ENCODE data around the gene KIRREL3.

The KIRREL3 gene

DNA sequence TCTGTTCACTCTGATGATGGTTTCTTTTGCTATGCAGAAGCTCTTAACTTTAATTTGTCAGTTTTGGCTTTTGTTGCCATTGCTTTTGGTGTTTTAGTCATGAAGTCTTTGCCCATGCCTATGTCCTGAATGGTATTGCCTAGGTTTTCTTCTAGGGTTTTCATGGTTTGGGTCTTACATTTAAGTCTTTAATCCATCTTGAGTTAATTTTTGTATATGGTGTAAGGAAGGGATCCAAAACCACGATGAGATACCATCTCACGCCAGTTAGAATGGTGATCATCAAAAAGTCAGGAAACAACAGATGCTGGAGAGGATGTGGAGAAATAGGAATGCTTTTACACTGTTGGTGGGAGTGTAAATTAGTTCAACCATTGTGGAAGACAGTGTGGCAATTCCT, 48.0 kb downstream of the KIRREL3 start:
- DNase-seq (ENCODE audit: low read depth): peak; percentile 62

DNA sequence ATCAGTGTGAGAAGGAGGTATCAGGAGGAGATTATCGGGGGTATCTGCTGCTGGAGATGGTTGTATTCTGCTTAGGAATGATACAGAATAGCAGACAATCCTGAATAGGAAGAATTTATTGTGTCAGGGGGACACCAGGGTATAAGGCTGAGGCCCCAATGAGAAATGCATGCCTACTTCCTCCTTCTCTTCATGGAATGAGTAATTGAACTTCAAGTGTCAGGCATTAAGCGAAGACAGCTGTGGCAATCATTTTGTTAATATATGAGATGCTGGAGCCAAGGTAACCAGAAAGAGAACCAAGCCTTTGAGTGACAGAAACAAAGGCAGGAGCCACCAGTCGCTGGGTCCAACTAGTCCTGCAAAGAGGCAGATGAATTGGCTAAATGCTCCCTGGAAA, 49.1 kb downstream of the KIRREL3 start:
- no peak for DNase-seq (ENCODE audit: low read depth)

DNA sequence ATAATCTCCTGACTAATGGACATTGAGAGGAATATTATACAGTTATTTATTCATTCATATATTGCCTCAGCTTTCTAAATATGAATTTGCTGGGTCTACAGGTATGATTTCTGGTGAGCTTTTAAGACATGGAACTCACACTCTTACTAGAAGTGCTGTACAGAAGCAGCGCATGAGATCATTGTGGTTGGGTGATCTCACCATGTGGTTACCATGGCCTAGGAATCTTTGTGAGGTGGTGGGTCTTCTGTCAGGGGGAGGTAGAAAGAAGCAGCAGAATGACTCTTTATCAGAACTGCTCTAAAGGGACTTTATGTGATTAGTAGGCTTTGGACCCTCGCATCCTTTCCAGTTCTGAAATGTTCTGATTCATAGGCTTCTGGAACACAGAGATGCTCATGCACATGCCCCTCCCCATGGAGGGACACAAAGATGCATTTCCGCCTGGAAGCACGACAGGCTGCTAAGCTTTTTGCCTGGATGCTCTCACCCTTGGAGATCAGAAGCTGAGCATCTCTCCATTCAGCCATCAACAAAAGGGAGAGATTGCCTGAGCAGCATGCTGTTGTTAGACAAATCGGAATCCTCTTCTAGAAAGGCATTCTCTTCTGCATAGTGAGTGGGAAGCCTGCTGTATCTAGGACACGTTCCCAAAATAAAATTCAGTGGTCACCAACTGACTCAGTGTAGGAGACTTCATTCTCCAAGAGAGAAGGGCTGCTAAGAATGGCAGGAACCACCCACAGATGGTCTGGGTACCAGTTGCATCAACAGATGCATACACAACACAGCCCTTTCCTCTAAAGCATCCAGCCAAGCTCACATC, 51.3 kb downstream of the KIRREL3 start:
- peak; percentile 75 for DNase-seq (ENCODE audit: low read depth)

DNA sequence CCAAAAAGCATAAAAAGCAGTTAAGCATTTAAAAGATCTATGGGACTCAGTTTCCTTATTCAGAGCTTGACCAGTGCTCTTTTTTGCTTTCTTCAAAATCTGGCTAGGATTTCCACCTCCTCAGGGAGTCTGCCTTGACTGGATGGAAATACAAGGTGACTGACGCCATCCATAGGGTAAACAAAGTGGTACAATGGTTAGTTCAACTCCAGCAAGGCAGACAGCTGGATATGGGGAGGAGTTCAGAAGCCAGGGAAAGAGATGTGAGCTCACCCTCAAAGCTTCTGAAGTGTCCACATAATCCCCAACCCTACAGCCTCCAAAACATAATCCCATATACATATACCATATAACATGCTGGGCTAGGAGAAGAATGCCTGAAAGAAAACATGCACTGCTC, 52.0 kb downstream of the KIRREL3 start:
- no peak for DNase-seq (ENCODE audit: low read depth)

DNA sequence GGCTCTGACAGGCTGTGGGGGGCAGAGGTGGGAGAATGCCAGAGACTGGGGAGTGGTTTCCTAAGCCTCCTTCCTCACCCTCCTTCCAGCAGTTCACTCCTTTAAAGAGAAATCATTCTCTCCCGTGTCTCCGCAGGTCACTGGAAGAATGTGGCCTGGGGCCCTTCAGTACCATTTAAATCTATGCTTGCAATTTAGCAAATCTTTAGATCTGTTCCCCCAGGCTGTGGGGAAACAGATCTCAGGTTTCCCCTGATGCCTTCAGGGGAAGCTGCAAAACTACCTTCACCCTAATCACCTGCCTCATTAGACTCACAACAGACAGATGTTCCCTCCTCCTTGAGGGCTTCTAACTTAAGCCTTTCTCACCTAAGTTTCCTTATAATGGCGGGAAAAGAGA, 55.3 kb downstream of the KIRREL3 start:
- no peak for DNase-seq (ENCODE audit: low read depth)

DNA sequence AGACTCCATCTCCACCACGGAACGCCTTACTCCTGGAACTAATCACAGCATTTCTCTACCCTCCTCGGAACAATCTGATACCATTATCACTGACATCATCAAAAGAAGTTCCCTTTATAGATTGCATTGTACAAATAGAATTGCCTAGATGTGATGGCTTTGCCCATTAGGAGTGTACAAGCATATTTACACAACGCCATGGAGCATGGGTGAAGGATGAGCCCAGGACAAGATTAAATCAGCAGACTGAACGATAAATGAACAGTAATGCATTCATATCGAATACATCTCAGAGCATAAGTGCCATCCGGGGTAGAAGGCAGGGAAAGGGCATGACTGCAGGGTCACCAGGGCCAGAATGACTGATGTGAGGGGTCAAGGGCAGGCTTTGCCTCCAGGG, 57.3 kb downstream of the KIRREL3 start:
- no peak for DNase-seq (ENCODE audit: low read depth)

DNA sequence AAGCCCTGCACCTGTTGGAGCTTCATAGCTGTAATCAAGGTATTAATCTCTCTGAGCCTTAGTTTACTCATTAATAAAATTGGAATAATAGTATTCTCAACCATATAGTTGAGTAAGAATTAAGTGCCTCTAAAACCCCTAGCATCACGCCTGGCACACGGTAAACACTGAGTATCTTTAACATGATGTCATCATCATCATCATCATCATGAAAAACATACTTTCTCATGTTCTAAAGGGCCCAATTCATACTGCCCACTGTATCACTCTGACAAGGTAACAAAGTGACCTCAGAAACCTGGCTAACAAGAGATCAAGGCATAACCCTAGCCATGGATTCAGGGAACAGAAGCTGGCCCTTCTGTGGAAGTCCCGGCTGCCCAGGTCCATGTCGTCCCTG, 58.4 kb downstream of the KIRREL3 start:
- DNase-seq (ENCODE audit: low read depth): no peak

DNA sequence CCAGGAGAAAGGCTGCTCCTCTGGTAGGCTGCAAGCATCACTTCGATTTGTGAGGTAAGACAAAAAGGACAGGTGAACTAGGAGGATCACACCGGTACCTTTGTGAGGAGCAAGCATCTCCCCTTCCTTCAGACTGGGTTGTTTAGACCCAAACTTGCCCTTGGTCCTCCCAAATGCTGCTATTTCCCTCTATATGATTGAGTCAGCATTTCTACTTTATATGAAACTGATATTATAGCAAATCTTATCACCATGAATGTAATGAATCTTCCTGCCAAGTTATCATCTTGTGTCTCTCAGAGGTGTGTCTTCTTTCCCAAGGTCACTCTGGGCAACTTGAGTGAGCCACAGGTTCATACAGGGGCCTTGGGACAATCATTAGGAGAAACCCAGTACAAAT, 61.0 kb downstream of the KIRREL3 start:
- DNase-seq (ENCODE audit: low read depth): no peak

DNA sequence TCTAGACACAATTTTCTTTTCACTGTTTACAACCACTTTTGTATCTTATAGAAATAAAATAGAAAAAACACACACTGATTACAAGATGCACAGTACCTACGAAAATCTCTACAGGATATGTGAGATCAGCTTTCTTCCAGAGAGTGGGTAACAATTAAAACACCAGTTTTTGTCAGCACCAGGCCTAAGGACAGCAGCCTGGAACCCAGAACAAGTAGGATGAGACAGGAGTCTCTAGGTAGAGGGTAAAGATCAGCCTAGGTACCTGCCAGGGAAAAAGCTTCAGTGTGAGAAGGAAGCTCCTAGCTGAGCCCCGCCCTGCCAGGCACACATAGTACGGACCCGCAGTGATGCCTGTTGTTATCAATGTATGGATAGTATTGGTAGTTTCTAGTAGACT, 61.9 kb downstream of the KIRREL3 start:
- no peak for DNase-seq (ENCODE audit: low read depth)

DNA sequence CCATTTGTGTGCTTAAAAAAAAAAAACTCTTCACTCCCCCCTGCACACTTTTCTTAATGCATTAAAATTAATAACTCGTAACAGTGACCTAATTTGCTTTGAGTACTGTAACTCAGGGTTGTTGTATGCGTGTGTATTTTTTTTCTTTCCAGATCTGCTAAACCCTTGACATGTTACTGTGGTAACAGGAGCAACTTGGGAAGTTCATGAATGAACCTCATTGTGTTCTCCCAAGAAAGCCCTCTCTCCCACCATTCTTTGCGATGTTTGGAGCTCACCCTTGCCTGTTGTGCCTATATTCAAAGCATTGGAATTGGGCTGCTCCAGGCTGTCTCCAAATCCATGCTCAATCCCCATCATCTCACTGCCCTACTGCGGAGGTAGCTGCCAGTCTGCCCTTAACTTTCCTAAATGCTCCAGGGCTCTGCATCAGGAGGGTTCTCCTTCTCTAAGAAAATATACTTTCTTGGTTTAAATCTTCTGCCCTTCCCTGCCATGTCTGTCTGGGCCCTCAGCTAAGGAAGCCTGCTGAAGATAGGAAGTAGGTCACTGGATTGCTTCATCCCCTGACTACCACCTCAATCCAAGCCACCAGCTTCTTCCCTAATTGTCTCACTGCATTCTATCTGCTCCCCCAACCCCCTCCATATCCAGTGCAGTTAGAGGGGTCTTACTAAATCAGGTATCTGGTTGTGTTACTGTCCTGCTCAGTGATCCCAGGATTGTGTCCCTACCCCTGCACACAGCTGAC, 70.3 kb downstream of the KIRREL3 start:
- DNase-seq (ENCODE audit: low read depth): peak; percentile 20

DNA sequence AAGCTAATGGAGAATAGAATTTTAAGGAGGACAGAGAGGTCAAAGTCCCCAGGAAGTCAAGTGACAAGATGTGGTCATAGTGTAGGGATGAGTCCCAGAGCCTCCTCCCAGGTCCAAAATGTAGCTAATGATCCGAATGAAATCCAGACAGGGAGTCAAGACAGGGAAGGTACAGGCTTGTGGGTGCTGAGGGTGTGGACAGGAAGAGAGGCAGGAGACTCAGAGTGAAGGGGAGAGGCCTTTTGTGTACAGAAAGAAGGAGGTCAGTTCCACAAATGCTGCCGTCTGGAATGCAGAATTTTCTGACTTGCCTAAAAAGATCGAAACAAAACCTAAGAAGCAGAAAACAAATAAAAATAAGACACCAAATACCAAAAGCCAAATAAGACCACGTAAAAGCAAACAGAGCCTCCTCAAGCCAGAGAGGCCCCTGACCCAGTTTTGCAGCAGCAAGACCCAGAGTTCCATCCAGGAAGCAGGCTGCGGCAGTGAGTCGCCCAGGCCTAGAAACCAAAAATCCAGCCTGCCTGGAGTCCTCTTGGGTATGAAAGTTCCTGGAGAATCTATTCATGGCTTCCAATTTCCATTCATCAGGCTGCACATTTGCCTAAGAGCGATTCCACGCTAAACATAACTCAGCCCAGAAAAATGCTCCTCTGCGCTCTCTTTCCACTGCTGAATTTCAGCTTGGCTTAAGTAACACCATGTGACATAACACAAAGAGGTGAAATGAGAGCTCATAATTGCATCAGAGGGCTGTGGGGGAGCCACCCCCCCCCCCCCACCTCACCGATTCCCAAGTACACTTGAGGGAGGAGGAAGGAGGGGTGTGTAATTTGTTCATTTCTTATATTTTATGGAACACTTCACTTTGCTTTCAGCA, 71.2 kb downstream of the KIRREL3 start:
- DNase-seq (ENCODE audit: low read depth): peak; percentile 76

DNA sequence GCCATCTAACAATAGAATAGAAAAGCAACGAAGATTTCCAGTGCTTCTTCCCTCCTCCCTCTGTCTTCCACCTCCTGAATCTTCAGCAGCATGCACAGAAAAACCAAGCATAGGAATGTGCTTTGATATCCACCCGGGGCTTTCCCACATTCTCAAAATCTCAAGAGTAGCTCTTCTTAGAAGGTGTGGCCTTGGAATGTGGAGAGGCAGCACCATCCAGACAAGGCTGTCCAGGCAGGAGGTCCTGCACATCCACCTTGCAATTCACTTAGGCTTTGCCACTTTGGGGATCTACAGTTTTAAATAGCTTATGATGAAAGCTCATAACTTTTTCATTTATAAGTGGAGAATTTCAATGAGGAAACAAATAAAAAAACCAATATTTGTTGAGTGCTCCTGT, 72.9 kb downstream of the KIRREL3 start:
- peak; percentile 32 for DNase-seq (ENCODE audit: low read depth)

DNA sequence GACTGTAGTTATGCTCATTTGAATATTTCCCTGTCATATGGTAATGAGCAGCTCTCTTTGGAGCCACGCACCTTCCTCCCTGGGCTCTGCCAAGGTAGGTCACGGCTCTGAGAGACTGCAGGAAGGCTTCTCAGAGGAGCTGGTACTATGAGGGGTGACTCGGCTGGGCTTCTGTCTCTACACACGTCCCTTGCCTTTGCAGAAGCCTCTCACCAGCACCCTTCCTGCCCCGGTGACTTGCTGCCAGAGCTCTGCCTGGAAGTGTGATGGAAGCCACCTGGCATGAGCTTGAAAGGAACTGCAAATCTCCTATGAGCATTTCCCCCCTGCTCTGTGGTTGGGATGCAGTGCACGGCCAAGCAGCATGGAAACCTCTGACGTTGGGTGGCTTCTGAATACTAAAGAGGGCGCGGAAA, 74.2 kb downstream of the KIRREL3 start:
- no peak for DNase-seq (ENCODE audit: low read depth)

DNA sequence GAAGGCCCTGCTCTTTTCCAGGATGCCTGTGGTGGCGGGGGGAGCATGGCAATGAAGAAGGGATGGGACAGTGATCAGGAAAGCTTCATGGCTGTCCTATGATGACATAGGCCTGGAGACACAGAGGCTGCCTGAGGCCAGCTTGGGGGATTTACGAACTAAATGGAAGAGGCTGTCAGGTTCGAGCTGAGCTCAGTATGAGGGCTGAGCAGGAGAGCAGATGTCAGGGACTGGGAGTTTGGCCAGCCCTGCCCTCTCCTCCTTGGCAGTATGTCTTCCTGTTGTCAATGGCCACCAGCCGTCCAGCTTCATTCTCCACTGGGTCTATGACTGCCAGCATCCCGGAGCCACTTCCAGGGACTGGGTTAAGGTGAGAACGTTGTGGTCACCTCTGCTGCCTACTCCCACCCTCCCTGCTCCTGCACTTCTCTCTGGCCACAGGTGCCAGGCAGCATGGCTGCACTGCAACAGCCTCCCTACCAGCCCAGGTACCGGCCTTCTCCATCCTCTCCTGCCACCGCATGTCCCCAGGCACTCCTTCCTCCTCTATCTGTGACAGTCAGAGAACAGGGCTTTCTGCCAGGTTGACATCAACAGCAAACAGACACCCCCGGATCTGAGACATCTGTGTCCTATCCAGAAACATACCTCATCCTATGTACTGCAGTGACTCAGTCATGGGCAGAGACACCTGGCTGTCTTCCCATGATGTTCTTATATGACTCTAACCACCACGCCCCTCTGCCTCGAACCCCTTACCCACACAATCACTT, 75.1 kb downstream of the KIRREL3 start:
- peak; percentile 36 for DNase-seq (ENCODE audit: low read depth)

DNA sequence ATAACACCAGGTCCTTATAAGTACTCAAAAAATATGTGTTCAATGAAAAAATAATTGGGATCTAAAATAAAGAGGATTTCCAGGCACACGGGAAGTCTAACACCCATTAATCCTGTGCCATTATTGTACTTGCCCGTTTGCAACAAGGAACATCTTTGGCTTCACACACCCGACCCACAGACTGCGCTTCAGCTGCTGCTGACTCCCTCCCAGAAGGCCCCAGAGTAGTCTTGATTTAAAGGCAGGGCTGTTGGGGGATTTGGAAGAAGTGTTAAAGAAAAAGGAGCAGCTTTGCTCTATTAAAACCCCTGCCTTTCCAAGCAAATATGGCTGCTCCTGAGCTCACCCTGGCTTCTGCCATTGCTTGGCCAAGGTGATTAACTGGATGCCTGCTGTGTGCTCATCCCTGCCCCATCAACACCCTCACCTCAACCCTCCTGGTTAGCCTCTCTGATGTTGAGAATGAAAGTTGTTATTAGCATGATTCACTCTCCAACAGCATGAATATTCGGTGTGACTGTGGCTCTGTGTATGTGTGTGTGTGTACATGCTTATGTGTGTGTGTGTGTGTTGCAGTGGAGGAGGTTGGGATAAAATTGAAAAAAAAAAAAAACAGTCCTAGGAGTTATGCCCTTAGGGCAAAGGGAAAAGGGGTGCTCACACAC, 76.1 kb downstream of the KIRREL3 start:
- DNase-seq (ENCODE audit: low read depth): no peak

DNA sequence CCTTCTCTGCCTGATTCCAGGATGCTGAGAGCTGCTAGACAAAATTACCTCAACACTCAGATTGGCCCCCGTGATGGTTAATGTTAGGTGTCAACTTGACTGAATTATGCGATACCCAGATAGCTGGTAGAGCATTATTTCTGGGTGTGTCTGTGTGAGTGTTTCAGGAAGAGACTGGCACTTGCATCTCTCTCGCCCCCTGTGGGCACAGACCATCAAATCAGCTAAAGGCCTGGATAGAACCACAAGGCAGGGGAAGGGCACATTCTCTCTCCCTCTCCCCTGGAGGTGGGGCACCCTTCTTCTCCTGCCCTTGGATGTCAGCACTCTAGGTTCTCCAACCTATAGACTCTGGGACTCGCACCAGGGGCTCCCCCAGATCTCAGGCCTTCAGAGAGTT, 79.7 kb downstream of the KIRREL3 start:
- no peak for DNase-seq (ENCODE audit: low read depth)

DNA sequence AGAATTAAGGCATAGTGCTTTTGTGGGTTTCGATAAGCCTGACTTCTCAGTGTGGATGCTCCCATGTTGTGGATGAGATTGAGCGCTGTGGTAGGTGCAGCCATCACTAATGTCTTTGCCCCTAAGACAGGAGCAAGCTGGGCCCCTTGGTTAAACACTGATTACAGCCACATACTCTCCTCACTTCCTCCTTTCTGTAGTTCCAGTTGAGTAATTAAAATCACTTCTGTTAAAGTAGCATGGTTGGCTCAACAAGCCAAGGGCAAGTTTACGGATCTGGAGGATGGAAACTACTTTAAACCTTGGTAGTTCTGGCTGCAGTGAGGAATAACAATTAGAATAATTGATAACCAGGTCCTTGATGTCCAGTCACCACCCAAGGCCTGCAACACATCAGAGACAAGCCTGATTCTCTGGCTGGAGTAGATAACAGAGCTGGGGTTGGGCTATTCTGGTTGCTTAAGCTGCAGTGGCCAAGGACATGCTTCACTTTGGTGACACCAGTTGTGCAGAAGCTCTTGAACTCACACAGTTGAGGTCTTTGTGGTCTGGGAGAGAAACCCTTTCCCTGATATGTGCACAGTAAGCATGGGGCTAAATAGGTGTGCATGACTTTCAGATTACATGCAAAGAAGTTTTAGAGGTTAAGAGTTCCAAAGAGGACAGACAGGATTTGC, 81.3 kb downstream of the KIRREL3 start:
- no peak for DNase-seq (ENCODE audit: low read depth)

DNA sequence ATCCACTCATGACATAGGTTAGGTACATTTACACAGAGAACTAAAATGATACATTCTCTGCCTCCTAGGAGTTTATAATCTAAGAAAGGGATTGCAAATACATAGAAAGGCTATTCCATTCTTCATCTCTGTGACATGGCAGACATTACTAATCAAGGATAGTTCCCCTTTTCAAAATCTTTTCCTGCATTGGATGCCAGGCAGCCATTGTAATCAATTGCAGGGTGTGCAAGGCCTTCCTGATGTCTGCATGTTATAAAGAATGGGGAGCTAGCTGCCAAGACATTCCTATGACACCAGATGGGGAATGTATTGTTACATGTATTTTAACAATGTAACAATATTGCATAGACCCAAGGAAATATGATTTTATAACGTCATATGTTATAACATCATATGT, 82.0 kb downstream of the KIRREL3 start:
- DNase-seq (ENCODE audit: low read depth): peak; percentile 61

DNA sequence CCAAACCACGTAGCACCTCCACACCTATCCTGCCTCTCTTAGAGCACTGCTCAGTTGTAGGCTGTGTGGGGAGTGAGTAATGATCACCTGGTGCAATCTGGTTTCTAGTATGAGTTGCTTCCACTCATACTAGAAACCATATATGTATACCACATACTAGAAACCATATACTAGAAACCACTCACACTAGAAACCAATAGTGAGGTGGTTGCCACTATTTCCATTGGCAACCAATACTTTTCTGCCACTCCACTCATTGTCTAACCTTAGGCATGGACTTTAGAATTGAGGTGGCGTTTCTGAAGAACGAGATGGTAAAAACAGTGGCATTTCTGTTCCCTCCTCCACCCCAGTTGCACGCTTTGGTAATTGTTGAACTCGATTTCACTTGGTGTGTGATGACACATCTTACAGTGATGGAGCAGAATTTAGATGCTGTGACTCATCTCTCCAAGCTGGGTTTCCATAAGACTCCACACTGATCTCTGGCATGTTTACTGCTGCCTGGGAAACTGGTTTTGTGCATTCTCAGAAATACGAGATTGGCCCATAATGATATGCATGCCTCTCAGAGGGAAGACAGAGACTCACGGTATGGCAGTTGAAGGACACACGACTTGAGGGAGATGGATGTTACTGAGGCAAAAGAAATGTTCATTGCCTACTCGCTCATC, 82.9 kb downstream of the KIRREL3 start:
- peak; percentile 100 for DNase-seq (ENCODE audit: low read depth)

DNA sequence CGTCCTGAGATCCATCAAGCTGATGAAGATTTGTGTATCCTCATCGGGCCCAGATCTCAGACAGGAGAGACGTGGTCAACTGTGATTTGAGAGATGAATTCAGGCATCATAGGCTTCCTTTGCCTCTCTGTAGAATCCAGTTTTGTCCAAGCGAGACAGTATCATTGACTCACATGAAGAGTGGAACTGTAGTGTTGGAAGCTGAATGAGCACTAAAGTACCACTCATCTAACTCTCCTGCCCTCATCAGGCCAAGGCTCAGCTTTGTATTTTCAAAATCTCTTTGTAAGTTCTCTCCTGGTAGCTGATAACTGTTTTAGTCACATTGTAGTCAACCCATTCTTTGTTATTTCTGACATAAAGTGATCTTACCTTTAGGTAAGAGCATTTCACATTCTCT, 85.1 kb downstream of the KIRREL3 start:
- peak; percentile 18 for DNase-seq (ENCODE audit: low read depth)
